HUDEP-2 (cell line): Measurements from ENCODE around the gene ATG13.
A peak's percentile ranks its signal among the peaks of the same experiment; 100 is the strongest.
"Not testable (repeated sequence)": the region's sequence is repeated elsewhere in the genome, so short reads cannot be mapped to it uniquely, and the experiment has no call there.

Experiments
- DNase-seq, 76 experiments: peaks; one replicate each; lab custom pipeline; 2025; ENCODE audit not compliant: unreplicated experiment in 76 of 76; lab: John Stamatoyannopoulos, UW

The ATG13 gene

DNA sequence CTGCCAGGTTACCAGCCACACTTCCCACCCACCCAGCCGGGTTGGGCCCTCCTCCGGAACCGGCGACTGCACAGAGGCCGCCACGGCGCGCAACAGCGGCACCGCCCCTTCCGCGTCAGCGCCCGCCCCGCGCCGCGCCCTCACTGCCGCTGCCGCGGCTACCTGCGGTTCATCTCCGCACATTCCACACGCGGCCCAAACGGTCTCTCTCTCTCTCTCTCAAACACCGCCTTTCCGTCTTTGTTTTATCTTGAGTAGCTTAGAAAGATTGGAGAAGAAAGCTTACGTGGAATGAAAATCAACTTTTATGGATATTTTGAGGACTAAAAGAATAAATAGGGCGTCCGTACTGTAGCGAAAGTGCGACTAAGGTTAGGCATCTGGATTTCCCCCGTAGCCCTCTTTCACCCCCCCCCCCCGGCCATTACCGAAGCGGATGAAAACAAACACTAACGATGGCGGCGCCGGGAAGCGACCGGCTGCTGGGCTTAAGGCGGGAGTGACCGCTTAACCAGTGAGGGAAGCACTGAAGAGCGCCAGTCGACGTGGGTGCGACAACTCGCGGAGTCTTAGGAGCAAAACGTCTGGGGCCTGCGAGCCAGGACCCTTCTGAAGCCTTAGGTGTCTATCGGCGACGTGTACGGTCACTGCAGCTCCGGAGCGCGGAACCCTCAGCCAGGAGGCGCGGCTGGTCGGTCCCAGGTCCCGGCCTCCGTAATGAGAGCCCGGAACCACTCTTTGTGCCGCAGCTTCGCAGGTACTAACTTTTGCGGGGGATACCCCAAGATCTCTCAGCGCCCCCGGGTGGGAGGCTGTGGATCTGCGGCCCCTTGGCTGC is at the start of gene ATG13, which contains the start of gene HARBI1:
Gene ATG13 (plus strand): TSS at position 420 of the 838 bp plus-strand sequence. CDS start 26,739 bp downstream, outside the sequence.
Gene HARBI1 (minus strand): TSS at position 94 of the 838 bp plus-strand sequence. CDS start 990 bp downstream, outside the sequence.
- peak in 74 of 76 experiments; percentile 17 to 88 (median 78) for DNase-seq

DNA sequence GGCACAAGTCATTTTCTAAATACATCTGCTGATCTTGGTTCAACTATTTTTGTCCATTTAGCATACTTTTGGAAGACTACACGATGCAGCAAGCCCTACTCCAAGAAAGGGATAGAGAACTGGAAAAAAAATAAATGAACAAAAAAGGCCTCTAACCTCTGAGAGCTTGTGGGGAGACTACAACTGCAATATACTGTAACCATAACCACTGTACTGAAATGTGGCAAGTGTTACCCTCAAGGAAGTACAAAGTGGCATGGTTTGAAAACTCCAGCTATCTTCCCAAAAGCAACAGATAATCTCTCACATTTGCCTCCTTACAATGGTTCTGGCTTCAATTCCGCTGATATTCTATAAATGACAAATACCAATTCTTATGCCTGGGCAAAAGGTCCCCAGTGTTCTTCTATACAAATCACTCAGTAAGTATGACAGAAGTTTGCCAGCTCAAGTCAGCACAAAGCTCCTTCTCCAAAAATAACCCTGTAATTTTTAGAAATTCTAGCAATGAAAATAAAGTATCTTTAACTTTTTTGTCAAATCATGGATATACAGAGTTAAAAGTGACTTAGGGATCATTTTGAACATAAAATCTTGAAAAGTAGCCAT is 46.5 kb upstream of the ATG13 start:
- no peak for DNase-seq

DNA sequence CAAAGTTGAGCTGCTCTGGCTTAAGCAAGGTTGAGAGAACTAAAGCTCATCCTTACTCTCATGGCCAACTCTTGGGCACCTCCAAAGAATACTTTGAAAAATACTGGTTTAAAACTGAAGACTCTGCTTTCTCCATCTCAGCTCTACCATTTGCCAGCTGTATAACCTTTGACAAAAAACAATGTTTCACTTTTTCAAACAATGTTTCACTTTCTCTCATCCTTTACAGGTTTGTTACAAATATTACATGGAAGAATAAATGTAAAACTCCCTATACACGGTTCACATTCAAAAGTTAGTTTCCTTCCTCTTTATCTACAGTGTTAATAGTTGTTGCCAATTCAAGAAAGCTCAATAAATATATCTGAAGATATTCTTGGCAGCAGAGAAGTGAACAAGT is 42.7 kb upstream of the ATG13 start:
- DNase-seq: no peak

DNA sequence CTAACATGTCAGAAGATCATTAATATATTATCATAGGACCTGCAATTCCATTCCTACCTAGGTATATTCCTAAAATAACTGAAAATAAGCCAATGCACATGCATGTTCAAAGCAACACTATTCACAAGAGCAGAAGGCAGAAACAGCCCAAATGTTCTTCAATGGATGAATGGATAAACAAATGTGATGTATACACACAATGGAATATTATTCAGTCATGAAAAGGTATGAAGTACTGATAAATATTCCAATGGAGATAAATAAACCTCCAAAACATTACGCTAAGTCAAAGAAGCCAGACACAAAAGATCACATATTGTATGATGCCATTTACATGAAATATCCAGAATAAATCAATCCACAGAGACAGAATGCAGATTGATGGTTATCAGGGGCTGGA is 40.3 kb upstream of the ATG13 start:
- DNase-seq: no peak

DNA sequence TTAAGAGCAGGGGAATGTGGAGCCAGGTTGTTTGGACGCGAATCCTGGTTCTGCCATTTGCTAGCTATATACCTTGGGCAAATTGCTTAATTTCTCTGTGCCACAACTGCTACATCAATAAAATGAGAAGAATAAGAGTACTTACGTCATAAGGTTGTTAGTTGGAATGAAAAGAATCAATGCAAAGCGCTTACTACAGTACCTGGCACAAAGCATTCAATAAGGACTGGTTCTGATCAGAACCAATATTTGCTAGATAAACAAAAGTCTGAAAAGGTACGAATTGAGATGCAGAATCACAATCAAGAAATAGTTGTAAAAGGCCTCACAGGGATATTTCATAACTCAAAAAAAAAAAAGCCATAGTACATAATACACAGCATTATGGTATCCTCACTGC is 34.8 kb upstream of the ATG13 start:
- DNase-seq: no peak

DNA sequence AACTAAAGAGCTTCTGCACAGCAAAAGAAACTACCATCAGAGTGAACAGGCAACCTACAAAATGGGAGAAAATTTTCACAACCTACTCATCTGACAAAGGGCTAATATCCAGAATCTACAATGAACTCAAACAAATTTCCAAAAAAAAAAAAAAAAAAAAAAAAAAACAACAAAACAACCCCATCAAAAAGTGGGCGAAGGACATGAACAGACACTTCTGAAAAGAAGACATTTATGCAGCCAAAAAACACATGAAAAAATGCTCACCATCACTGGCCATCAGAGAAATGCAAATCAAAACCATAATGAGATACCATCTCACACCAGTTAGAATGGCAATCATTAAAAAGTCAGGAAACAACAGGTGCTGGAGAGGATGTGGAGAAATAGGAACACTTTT is 33.8 kb upstream of the ATG13 start:
- not testable (repeated sequence) for DNase-seq

DNA sequence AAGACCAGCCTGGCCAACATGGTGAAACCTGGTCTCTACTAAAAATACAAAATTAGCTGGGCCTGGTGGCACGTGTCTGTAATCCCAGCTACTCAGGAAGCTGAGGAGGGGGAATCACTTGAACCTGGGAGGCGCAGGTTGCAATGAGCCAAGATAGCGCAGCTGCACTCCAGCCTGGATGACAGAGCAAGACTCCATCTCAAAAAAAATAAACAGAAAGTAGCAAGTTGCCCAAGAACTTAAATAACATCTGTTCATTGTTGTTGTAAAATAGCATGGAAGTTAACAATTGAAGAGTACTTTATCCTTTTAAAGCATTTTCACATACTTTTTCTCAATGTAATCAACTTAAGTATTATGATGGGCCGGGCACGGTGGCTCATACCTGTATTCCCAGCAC is 29.2 kb upstream of the ATG13 start:
- no peak for DNase-seq

DNA sequence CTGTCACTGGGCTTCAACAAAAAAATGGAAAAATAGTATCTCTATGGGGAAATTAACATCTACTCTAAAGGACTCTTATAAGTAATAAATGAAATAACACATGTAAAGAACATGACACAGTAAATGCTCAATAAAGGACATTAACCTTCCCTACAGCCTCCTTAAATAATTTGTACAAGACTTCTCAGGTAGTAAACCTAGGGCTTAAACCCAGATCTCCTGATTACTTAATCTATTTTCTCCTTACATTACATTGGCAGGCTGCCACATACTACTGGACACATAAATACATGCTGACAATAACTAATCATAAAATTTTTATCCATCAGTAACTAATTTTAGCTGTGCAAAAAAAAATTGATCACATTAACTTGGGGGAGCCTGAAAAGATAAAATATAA is 28.4 kb upstream of the ATG13 start:
- DNase-seq: peak in 2 of 76 experiments; percentile 15 to 22

DNA sequence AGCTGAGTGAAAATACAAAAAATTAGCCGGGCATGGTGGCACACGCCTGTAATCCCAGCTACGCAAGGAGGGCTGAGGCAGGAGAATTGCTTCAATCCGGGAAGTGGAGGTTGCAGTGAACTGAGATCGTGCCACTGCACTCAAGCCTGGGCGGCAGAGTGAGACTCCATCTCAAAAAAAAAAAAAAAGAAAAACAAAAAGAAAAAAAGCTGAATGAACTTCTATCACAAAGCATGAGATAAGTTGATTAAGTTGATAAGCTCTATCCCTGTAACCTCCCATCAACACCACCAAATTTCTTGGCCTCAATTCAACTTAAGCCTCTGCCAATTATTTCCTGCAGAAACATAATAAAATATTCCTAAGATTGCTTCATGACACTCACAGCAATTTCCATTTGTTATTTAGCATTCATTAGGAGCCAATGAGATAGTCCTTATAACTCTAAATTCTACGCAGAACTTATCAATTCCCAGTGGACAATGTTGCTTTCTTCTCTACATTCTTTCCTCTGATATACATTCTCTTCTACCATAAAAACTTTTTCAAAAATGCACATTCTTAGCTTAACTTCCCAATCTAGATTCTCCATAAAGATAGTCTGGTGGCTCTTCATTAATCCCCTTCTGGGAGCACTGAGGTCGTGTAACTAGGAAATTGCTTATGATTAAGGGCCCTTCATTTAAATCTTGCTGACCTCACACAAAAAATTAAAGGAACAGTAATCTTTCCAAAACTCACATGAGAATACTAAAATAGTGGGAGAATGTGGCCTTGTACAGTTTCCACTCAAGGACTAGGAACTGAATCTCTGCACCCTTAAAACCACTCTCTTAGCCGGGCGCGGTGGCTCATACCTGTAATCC is 26.4 kb upstream of the ATG13 start:
- no peak for DNase-seq

DNA sequence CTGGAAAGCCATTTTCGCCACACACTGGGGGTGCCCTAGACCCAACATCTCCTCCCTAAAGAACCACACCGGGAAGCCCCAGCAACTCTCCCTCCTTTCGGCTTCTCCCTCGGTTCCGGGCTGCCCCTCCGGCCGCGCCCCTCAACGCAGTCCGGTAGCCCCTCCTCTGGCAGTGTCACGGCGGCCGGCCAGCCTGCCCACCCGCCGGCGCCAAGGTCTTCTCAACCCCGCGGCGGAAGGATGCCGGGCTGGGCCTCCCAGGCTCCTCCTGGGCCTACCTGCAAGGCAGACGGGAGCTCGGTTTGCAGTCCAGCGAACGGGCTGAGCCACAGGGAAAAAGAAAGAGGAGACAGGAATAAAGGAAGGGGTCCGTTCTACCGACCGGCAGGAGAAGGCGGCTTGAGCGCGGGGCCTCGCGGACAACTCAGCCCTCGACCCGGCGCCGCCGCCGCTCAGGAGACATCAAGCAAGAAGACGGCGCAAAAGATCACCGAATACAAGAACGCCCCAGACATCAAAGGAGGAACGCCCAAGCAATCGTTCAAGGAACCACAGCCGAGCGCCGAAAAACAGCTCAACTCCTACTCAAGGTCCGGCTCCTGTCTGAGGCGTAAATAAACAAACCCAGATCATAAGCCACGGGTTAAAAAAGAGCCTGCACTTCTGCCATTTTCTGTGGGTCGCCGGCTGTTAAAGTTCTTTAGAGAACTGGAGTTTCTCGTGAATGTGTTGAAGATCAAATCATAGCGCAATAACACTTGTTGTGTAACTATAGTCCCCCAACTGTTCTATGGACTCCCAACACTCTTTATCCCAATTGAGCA is 23.6 kb upstream of the ATG13 start, which contains the start of gene AMBRA1:
Gene AMBRA1 (minus strand): TSS at position 474 of the 824 bp plus-strand sequence. CDS start 45,643 bp downstream, outside the sequence.
- peak in 75 of 76 experiments; percentile 22 to 89 (median 74) for DNase-seq

DNA sequence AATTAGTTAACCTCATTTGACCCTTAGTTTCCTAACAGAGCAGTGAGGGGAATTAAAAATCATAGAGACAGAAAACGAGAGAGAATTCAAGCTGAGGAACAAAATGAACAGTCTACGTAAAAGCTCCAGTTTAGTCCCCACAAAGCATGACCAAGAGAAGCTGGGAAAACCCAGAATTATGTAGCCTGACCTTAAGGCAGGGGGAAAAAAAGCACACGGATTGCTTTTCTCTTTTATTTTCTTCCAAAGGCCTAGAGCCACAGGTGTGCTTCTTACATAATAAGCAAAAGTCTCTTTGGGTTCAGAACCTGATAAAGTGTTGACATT is 23.0 kb upstream of the ATG13 start:
- DNase-seq: no peak

DNA sequence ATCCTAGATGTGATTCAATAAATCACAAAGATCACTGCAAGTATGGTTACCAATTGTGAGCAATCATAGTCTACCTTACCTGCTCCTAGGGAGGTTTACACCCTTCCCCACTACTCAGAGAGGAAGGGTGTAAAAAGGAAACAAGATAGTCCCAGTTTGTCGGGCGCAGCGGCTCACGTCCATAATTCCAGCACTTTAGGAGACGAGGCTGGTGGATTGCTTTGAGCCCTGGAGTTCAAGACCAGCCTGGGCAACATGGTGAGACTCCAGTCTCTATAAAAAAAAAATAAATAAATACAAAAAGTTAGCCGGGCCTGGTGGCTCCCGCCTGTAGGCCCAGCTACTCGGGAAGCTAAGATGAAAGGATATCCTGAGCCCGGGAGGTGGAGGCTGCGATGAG is 22.6 kb upstream of the ATG13 start:
- DNase-seq: no peak

DNA sequence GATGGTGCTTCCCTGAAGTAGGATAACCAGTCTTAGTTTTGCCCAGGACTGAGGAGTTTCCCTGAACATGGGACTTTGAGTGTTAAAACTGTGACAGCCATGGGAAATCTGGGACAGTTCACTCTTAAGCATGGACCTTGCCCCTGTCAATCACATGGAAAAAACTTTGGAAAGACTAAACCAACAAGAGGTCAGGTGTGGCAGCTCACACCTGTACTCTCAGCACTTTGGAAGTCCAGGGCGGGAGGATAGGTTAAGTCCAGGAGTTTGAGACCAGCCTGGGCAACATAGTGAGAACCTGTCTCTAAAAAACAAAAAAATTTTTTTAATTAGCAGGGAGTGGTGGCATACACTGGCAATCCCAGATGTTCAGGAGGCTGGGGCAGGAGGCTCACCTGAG is 20.2 kb upstream of the ATG13 start:
- no peak for DNase-seq

DNA sequence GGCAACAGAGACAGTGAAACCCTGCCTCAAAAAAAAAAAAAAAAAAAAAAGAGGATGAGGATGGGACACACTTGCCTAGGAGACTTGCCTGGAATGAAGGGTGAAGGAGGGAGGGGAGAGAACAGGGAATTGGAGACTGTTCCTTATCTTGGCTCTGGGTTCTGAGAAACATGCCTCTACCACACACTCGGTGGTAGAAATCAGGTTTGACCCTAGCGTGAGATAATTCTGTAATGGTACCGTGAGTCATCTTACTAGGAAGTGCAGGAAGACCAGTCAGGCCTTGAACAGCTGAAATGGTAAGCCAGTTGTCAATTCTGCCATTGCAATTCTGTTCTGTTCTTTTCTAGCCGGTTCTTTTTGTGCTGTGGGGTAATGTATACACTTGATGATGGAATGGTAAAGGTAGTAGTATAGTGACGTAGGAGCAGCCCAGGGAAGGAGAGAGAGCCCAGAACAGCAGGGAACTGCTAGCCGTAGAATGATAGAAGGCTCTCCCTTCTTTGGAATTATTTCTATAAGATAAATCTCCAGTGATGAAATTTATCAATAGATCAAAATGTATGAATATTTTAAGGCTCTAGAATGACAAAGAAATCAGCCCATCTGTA is 19.6 kb upstream of the ATG13 start:
- DNase-seq: peak in 43 of 76 experiments; percentile 5 to 69 (median 42)

DNA sequence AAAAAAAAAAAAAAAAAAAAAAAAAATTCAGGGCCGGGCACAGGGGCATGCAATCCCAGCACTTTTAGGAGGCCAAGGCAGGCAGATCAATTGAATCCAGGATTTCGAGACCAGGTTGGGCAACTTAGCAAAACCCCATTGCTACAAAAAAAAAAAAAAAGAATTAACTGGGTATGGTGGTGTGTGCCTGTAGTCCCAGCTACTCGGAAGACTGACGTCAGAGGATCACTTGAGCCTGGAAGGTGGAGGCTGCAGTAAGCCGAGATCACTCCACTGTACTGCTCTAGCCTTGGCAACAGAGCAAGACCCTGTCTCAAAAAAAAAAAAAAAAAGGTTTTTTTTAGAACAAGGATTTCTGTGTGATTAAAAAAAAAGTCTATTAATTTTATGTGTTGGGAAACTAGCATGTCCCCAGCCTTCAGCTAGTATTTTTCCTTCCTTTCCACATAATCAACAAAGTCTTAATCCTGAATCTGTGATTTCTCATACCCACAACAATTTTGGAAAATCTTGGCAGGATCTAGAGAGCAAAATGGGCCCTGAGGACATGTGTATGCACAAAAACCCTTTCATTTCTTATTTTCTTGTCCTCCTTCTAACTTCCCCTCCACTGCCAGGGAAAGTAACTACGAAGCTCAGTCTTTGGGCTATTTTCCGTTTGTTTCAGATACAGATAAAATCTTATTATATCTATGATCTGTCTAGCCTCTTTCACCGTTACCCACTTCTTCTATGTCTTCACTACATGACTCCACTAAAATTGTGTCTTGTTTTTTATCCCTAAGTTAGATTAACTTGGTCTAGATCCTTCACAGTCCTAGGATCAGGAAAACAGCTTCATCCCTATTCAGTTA is 17.8 kb upstream of the ATG13 start:
- no peak for DNase-seq

DNA sequence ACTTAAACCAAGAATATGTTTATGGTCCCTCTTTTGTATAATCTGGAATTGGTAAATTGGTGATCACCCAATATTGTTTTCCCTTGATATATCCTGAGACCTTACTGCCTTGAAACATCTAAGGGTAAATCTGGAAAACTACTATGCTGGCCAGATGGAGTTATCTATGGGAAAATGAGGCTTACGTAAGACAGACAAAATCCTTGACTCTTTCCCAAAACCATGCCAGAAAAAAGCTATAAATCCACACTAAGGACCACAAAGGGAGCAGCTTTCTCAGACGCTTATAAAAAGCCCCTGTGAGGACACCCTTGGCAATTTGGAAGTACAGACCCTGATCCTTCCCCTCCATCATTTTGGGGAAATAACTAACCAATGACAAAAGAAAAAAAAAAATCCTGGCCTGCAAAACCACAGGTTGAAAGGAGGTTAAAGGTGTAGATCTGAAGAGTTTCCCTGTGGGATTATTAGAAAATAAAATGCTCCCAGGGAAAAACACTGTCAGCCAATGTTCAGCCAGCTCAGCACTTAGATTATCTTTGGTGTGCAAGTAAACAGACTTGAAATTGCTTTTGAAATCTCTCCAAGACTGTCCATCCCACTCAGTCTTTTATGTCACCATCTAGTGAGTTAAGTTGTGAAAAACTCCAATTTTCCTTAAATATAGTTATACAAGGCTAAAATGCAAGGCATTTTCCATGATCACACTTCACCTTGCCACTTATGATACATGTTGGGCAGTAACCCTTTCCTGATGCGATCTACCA is 17.0 kb upstream of the ATG13 start:
- no peak for DNase-seq

DNA sequence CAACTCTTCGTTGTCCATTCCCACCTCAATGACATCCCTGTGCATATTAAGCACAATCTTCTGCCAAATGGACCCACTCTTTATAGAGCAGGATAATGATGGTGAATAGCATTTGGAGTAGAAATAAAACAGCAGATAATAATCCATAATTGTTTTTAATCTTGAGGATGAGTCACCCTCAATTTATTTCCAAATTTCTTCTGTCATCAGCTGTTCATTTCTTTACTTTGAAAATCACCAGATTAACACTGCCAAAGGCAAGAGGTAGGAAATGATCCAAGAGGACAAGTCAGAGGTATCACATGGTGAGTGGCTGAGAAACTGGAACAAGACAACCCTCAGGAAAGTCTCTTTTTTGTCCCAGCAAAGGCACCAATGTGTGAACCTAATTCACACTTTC is 16.2 kb upstream of the ATG13 start:
- DNase-seq: no peak

DNA sequence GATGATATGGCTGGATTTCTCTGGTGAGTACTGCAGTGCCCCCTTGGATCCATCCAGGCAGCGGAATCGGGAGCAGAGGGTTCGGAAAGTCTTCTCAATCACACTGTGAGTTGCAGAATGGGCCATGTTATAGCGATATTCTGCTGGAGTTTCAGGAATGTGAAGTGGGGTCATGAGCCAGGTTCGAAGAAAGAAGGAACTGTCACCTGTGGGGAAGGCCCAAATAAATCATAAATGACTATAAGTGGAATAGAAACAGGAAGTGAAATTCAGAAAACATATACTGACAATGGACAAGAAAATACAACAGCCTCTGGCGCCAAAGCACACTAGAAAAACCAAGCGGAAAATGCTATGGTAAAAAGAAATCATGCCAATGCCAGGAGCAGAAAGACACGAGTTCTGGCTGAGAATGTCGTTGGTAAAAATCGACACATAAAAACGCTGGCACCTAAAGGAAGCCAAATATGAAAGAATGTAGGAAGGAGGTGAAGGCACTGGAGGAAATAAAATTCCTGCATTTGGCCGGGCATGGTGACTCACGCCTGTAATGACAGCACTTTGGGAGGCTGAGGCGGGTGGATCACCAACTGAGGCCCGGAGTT is 13.5 kb upstream of the ATG13 start:
- no peak for DNase-seq
